HG03060 (cell line): ENCODE measurements around the gene TCTN1.
"Not testable (repeated sequence)": the region's sequence is repeated elsewhere in the genome, so short reads cannot be mapped to it uniquely, and the experiment has no call there.

Source experiments
- ATAC-seq: cut with Tn5 transposase; IDR thresholded peaks from one replicate; pipeline ENCODE4 v1.9.1; 2021; ENCODE audit warnings: low read depth, moderate number of reproducible peaks; ENCODE audit not compliant: unreplicated experiment

Gene TCTN1

DNA sequence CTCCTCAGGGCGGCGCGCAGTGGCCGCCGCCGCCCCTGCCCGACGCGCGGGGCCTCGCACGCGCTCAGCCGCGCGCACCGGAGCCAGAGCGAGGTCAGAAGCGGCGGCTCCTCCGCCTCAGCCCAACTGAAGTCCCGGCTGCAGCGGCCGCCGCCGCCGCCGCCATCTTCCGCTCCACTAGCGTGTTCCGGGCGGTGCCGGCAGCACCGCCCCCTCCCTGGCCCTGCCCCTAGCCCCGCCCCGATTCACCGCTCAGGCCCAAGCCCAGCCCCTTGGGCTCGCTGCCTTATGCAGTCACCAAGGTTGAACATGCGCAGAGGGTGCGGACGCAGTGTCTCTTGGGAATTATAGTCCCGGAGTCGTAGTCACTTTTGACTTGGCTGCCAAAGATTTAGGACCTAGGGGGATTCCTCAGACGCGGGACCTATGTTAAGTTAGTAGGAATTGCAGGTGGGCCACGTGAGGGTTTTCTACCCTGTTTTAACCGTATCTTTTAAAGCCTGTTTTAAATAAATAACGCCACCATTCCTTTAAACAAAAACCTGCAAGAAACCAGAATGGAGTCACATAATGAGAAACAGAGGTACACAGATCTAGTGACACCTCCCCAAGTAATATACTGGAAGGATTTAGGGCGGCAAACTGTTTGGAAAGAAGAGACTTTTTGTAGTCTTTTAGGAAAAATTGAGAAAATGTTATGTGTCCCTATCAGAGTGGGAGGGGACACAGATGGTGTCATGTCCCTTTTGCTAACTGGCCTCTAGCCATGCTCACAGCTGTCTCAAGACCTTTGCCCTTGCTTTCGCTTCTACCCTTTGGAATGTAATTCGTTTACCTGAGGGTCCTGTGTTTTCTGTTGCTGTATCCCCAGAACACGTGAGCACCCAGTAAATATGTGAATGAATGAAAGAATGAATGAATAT lies 30.5 kb upstream of the TCTN1 start, which contains the start of gene PPTC7:
Gene PPTC7 (minus strand): TSS at position 182 of the 923 bp plus-strand sequence. CDS start 287 bp downstream, outside the sequence.
- ATAC-seq, result no peak

DNA sequence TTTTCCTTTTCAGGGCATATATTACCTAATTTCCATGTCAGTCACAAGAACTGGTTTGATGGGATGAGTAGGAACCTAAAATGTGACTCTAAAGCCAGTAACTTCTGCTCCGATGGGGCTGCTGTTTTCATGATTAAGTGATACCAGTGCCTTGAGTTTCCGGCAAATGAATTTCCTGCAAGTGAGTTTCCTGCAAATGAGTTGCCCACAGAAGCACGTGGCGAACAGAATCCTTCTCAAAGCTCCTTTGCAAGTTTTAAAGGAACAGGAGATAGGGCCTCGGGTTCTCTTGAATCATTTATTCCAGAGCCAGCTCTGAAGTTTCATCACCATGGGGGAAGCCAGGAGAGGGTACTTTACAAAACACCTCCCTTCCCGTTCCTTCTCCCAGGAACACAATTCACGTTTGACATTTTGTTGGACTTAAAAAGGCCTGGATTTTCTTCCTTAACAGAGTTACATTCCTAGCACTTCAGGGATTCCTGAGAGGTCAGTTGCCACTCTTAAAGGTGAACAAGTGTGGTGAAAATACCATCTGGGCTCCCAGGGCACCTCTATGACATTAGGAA lies 28.6 kb upstream of the TCTN1 start:
- ATAC-seq, result no peak

DNA sequence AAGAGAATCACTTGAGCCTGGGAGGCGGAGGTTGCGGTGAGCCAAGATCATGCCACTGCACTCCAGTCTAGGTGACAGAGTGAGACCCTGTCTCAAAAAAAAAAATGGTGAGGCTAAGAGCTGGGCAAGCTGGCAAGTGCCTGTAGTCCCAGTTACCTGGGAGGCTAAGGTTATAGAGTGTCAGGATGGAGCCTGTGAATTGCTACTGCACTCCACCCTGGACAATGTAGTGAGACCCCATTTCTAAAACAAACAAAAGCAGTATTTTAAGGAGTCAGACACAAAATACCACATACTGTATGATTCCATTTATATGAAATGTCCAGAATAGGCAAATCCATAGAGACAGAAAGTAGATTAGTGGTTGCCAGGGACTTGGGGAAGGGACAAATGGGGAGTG lies 26.8 kb upstream of the TCTN1 start:
- not testable (repeated sequence) for ATAC-seq

DNA sequence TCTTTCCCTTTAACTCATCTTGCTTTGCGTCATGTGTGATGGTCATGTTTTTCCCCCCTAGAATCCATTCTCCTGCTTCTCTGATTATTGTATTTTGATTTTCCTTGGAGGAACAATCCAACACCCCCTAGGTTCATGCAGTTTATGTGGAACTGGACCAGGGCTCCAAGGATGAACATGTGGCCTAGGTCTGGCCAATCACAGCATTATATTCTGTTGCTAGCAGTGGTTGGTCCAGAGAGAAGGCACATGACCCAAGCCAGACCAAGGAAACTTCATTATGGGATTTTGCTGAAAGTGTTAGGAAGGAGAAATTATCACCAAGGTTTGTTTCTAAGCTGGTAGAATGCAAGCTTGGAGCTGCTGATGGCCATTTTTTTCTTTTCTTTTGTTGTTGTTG lies 23.9 kb upstream of the TCTN1 start:
- ATAC-seq, result no peak

DNA sequence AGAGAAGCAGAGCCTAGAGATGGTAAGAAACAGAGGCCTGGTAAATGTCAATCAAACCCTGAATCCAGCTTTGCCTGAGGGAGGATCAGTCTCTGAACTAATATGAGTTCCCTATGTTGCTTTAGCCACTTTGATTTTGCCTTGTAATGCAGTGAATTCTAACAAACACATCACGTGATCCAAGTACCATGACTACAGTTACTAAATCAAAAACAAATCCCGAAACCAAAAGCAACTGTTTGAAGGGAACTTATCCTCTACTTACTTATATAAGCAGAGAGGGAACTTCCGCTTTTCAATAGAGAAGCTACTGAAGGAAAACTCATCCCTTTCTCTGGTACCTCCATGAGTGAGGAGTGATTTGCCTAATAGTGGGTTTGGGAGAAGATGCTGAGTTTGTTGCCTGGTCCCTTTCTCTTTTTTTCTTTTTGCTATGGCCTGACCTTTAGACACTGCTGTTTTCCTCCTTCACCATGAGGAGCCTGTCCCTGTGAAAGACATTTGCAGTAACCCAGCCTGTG lies 23.1 kb upstream of the TCTN1 start:
- peak; percentile 72 for ATAC-seq

DNA sequence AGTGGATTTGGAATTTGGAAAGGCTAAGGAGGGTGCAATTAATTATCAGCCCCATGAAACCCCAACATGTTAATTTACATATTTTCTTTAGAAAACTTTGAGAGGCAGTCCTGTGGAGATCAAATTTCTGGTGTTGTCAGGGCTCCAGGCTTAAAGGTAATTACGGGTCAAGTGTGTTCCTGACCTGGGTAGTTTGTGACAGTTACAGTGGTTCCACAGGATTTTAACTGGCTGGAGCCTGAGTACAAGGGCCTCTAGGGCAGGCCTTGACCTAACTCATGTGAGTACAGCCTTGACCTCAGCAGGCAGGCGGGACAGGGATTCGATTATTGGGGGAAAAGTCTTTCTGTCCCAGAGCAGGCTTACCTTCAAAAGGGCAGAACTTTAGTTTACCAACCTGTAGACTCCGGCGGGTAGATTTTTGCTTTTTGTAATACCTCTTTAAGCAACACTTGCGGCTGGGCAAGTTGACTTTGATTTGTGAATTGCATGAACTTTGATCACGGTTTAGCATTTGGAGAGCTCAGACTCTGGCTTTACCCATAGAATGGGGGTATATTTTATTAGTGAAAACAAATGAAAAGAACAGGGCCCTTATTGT lies 22.4 kb upstream of the TCTN1 start:
- ATAC-seq, result no peak

DNA sequence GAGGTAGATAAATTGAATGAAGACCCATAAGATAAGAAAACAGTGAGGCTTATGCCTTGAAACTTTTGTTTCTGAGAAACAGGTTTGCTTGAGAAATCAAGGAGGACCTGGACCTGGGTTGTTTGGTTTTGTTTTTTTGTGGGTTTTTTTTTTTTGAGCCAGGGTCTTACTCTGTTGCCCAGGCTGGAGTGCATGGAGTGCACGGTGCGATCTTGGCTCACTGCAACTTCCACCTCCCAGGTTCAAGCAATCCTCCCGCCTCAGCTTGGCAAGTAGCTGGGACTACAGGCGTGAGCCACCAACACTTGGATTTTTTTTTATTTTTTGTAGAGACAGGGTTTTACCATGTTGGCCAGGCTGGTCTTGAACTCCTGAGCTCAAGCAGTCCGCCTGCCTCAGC lies 21.9 kb upstream of the TCTN1 start:
- no peak for ATAC-seq

DNA sequence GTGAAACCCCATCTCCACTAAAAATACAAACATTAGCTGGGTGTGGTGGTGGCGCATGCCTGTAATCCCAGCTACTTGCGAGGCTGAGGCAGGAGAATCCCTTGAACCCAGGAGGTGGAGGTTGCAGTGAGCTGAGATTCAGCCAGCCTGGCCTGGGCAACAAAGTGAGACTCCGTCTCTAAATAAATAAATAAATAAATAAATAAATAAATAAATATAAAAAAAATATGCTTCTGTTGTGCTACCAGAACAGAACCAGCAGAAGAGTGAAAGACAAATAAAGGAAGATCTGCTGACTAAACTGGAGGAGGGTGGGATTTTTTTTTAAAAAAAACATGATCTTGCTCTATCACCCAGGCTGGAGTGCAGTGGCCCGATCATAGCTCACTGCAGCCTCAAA lies 21.0 kb upstream of the TCTN1 start:
- not testable (repeated sequence) for ATAC-seq

DNA sequence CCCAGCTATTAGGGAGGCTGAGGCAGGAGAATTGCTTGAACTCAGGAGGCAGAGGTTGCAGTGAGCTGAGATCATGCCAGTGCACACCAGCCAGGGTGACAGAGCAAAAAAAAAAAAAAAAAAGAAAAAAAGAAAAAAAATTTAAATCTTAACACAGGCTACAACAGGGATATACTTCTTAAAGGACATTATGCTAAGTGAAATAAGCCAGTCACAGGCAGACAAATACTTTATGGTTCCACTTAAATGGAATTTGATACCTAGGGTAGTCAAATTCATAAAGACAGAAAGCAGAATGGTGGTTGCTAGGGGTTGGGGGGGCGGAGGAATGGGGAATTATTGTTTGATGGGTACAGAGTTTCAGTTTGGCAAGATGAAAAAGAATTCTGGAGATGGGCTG lies 16.0 kb upstream of the TCTN1 start:
- ATAC-seq, result no peak

DNA sequence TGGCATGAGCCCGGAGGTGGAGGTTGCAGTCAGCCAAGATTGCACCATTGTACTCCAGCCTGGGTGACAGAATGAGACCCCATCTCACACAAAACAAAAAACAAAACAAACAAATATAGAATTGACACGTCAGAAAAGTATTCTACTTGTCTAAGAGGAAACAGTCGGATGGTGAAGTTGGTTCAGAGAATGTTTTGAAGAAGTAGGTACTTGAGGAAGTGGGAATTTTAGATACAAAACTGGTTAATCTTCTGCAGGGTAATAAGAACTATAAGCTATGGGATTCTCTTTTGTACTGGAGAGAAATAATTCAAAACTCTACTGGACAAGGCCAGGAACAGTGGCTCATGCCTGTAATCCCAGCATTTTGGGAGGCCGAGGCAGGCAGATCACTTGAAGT lies 14.6 kb upstream of the TCTN1 start:
- no peak for ATAC-seq

DNA sequence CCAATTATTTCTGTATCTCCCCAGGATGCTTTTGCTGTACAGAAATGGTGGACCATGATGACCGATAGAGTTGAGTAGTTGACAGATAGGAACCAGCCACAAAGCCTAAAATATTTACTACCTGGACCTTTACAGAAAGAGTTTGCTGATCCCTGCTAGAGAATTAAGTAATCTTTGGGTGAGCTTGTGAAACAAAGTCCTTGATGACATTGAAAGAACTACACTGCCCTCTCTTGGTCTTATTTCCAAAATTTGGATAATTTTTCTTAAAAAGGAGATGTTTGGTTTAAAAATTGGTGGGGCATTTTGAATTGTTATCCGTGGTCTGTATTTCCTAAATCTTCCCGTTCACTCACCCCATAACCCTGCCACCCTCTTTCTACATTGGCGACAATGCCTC lies 13.7 kb upstream of the TCTN1 start:
- no peak for ATAC-seq

DNA sequence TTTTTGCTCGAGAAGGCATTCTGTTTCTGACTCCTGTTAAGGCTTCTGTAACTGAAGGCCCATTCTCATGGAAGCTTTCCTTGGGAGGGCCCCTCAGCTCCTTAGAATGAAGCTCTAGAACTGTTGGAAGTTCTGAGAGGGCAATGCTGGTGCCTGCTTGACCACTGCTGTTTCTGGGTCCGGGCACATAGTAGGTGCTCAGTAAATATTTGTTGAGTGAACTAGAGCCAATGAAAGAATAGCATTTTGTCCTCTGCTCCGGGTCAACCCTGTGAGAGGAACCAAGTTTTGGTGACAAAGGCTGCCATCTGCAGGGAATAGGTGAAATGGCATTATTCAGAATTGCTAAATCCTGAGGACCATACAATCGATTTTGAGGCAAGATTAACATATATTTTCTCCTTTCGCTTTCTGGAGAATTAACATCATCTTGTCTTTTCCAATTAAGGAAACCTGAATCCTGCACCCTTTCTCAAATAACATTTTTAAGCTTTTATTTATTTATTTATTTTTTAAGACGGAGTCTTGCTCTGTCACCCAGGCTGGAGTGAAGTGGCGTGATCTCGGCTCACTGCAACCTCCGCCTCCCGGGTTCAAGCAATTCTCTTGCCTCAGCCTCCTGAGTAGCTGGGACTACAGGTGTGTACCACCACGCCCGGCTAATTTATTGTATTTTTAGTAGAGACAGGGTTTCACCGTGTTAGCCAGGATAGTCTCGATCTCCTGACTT lies 11.7 kb upstream of the TCTN1 start:
- not testable (repeated sequence) for ATAC-seq

DNA sequence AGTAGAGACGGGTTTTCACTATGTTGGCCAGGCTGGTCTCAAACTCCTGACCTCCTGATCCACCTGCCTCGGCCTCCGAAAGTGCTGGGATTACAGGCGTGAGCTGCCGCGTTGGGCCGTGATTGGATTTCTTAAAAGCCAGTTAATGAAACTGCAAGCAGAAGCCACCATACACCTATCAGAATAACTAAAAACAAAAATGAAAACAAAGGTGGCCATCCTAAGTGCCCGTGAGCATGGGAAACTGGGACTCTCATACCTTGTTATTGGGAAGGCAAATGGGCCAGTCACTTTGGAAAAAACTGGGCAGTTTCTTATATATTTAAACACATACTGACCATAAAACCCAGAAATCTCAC lies 7.7 kb upstream of the TCTN1 start:
- ATAC-seq, result no peak

DNA sequence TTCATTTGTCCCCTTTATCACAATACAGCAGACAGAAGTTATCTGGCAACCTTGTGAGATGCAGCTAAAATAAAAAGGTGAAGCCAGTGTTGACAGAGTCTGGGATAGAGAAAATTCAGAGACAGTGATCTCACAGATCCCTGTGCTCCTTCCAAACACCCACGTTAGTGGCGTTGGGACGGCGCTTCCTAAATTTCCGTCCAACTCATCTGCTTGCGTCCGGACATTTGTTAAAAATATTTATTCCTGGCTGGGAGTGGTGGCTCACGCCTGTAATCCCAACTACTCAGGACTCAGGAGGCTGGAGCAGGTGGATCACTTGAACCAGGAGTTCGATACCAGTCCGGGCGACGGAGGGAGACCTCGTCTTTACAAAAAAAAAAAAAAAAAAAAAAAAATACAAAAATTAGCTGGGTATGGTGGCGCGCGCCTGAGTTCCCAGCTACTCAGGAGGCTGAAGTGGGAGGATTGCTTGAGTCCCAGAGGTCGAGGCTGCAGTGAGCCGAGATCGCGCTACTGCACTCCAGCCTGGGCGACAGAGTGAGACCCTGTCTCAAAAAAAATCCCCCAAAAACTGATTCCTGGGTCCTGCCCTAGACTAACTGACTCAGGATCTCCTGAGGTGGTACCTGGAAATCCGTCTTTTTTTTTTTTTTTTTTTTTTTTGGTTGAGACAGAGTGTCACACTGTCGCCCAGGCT lies 708 bp upstream of the TCTN1 start:
- ATAC-seq, result no peak

DNA sequence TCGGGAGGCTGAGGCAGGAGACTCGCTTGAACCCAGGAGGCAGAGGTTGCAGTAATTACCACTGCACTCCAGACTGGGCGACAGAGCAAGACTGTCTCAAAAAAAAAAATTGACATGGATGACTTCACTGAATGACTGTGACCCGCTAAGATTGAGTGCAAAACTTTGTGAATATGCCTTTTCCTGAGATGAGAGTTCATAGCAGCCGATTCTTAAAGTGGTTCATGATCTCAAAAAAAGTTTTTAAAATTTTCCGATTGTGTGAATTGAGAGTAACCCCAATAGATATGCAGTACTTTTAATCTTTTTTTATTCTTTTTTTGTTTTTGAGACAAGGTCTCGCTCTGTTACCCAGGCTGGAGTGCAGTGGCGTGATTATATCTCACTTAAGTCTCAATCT lies 1.2 kb downstream of the TCTN1 start:
- no peak for ATAC-seq

DNA sequence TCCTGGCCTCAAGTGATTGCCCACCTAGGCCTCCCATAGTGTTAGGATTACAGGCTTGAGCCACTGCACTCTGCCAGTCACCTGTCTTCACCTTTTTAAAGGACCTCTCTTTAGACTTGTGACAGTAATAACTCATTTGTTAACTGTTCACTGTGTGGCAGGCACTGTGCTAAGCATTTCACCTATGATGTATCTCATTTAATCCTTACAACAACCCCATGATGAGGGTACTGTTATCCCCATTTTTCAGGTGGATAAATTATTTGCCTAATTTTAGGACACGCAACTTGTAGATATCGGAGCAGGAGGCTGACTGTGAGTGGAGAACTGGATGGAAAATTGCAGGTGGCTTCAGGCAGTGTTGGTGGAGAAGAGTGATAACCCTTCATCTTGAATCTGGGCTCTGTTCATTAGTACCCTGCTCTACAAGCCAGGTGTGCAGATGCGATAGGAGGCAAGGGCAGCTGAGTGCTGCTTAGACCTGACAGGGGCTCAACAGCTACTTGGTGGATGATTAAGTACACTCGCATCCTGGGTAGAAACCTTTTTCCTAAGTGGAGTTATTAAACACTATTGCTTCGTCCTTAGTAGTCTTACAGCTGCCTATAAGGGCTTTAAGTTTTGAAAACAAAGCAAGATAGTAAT lies 2.7 kb downstream of the TCTN1 start:
- no peak for ATAC-seq

DNA sequence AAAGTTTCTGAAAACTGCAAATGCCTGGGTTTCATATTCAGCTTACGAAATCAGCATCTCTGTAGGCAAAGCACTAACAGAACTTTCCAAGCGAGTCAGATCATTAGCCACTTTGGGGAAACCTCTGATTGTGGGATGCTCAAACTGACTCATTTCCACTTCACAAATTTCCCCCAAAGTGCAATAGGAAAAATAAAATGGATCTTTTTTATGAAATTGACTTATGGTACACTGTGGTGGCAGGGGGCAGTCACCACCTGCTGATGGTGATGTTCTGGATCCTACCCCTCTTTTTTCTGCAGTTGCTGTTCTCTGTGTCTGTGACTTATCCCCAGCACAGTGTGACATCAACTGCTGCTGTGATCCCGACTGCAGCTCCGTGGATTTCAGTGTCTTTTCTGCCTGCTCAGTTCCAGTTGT lies 5.6 kb downstream of the TCTN1 start:
- no peak for ATAC-seq

DNA sequence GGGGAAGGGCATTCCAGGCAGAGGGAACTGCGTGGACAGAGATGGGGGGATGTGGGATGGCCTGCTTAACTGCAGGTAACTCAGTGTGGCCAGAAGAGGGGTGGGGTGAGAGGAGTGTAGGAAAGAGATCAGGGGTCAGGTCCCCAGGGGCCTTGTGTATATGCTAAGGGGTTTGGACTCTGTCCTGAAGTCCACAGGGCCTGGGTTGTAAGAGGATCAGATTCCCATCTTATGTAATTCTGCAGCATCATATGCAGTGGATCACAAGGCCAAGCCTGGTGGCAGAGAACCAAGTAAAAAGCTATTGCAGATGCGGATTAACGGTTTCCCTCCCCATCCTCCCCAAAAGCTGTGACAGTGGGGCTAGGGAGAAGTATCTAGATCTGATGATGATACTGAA lies 8.7 kb downstream of the TCTN1 start:
- no peak for ATAC-seq

DNA sequence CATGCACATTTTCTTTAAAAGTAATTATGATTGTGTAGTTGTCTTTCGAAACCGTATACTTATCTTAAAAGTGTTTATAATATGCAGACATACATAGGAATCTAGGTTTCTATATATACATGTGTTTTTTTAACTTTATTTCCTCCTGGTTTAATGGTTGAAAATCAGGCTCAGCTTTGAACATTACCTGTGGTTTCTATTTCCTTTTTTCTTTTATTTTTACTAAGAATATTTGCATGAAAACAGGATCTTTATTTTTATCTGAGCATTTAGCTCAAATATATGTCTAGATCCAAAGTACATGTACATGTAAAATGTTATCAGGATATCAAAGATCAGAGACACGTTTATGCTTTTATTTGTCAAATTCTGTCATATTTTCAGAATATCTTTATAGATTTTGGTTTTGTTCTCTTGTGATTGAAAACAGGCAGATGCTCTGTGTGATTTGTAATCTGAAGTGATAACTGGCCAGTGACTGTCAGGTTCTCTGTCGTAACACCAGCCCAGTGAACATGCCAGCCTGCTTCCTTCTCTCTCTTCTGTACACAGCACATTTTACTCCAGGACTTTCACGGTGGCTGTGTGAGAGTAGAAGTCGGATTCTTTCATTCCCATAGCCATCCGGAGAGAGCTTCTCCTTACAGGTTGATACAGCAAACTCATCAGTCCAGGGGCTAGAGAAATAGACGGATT lies 13.7 kb downstream of the TCTN1 start:
- no peak for ATAC-seq
